Activated naive CD4-positive, alpha-beta T cell (primary cell): Measurements from ENCODE around the gene SMR3B.

Source experiments
- DNase-seq, 4 experiments: peaks; one replicate each; lab custom pipeline; 2025; lab: John Stamatoyannopoulos, UW

The SMR3B gene

GRCh38 chr4:70382691-70383181 lies at the start of gene SMR3B:
SMR3B (plus strand) TSS chr4:70383131; CDS start chr4:70384511, 1,380 bp downstream.
- no peak for DNase-seq

DNA sequence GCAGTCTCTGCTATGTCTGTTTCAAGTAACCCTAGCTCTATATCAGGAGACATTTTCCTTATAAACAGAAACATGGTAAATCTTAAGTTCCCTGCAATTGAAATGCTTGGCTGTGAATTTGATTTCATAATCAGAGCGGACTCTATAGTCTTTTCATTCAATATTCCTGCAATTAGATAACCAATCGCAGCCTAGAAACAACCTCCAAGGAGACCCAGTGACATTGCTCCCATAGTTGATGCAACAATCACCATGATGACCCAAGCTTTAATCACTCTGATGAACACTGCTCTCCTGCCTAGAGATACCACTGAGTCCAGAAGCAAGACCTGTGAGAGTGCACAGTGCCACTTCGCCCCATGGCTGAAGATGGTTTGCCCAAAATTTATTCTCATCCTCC lies 48.2 kb upstream of the SMR3B start, which contains the start of gene CABS1:
TSS of gene CABS1 (plus strand) at position 301 of the 400 bp plus-strand sequence. CDS start at position 360, 59 bp downstream.
- DNase-seq, result no peak

GRCh38 chr4:70336043-70336442 lies 46.9 kb upstream of the SMR3B start:
- DNase-seq, result no peak

DNA sequence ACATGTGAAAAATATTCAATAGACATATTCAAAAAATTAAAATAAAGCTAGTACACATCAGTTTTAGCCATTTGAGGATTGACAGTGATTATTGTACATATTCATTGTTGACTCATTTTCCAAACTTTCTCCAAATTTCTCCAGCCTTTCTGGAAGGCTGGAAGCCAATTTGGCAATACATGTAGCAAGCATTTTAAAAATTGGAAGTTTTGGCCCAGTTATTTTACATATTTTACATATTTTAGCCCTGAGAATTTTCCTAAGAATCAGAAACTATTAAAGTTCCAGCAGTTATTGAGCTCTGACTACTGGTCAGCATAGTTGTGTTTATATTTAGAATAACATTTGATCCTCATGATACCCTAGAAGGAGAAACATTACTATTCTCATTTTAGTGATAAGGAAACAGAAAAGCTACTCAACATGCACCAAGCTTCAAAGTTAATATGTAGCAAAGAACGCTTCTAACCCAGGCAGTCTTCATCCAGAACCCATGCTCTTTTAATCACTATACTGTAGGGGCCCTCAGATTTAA lies 45.0 kb upstream of the SMR3B start:
- DNase-seq, result no peak

- DNase-seq, result no peak
These were observed 26.7 kb upstream of the SMR3B start for GRCh38 chr4:70356185-70356584.

GRCh38 chr4:70359115-70359661 lies 23.7 kb upstream of the SMR3B start:
- no peak for DNase-seq

GRCh38 chr4:70360460-70360859 lies 22.5 kb upstream of the SMR3B start, which contains the start of gene SMR3A:
SMR3A (plus strand) TSS chr4:70360760; CDS start chr4:70362116, 1,356 bp downstream.
- DNase-seq, result no peak

DNA sequence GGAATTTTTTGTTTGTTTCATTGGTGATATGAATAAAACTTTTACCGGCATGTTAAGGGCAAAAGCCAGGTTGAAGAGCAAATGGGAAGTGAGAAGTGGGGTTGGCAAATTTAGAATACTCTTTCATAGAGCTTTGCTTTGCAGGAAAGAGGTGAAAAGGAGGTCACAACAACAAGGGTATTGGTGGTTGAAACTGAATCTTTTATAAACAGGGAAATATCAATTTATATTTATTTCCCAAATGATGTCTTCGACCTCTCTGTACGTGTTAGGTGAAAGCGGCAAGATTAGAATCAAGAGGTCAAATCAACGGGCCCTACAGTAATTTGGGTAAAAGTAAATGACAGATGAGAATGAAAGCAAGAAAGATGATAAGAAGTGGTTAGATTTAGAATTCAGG lies 18.9 kb upstream of the SMR3B start:
- no peak for DNase-seq

DNA sequence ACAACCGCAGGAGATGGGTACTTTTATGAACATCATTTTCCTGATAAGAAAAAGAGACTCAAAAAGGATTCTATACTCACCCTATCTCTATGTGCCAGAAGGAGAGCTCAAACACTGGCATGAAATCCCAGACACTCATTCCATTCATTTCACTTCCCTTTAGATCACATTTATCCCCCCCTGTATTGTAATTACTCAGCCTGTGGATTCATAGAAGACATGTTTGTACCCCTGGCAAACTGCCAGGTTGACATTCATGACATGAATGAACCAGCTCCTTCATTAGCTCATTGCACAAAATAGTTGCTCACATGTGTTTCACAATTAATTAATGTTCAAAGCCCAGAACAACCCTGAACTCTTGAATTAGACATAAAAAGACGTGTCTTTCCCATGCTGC lies 17.5 kb upstream of the SMR3B start:
- no peak for DNase-seq

DNA sequence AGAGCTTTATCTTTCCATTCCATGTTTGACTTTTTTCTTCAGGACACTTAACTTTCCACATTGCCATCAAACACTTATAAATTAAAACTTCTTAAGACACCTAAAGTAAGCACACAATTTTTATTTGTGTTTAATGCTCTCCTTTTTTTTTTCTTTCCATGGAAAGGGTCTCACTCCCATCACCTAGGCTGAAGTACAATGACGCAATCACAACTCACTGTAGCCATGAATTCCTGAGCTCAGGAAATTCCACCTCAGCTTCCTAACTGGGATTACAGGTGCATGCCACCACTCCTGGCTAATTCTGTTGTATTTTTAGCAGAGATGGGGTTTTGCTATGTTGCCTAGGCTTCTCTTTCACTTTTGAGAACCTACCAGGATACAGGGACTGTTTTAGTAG lies 15.1 kb upstream of the SMR3B start:
- no peak for DNase-seq

- DNase-seq, result no peak
These were observed 10.9 kb upstream of the SMR3B start for GRCh38 chr4:70371987-70372386.

- DNase-seq, result no peak
These were observed 10.2 kb upstream of the SMR3B start for GRCh38 chr4:70372760-70373159.

DNA sequence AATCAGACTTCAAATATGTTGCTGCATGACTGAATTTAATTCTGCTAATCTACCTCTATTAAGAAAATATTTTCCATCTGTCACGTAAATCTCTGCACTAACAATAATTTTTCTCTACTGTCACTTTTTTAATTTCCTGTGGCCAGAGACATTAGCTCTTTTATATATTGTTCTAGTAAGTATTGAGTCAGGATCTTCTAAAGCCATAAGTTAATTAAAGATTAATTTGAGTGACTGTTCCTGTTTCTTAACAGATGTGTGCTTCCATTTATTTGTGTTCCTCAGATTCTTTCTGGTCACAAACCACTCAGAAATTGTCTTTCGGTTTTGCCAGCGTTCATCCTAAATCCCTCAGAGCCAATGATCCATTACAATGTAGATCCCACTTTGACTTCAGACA lies 2.4 kb upstream of the SMR3B start:
- DNase-seq, result no peak

- DNase-seq, result no peak
These were observed 9.3 kb downstream of the SMR3B start for GRCh38 chr4:70392057-70392776.

DNA sequence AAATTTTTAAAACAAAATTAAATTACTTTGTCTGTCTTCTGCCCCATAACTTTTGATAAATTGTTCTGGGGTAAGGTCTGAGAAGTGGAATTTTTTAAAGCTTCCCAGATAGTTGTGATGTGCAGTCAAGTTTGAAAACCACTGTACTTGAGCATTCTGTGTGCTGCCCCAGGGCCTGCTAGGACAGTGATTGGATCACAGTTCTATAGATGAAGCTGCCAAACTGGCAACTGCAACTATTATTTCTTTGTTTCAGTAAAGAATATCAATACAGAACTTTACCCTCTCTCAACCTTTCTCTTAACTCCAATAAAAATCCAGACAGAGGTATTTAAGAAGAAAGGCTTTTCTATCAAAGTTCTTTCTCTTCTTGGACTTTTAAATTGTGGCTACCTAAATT lies 14.6 kb downstream of the SMR3B start, which contains the start of gene OPRPN:
TSS of gene OPRPN (plus strand) at position 361 of the 400 bp plus-strand sequence. CDS start 1,346 bp downstream, outside the sequence.
- DNase-seq, result no peak

DNA sequence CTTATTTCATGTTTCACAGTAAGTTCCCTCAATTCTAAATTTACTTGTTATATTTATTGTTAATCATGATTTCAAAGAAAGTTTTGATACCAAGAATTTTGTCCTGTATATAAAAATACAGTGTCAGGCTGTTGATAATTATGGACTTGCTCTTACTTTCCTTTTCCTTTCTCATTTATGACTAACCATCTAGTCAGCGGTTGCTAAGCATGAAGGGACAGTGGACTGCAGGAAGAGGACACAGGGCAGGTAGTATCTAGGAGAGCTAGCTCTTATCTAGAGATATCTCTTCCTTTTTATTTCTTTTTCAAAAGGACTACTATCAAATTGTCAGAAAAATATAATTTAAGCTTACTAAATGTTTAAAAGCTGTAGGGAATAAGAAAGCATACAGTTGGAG lies 16.4 kb downstream of the SMR3B start:
- no peak for DNase-seq

DNA sequence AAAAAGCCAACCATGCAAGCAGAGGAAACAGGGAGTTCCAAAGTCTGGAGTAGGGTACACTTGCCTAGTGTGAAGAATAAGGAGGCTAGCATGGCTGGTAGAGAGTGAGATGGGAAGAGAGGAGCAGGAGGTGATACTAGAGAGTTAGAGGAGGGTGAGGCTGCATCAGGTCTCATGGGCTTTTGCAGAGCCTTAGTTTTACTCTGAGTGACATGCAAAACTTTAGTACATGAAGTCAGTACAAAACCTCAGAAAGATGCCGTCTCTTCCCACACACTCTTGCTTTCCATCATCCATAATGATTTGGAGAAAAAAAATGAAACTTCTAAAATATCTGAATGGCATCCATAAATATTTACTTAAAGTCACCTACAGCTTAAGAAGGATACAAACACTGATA lies 19.8 kb downstream of the SMR3B start:
- no peak for DNase-seq

DNA sequence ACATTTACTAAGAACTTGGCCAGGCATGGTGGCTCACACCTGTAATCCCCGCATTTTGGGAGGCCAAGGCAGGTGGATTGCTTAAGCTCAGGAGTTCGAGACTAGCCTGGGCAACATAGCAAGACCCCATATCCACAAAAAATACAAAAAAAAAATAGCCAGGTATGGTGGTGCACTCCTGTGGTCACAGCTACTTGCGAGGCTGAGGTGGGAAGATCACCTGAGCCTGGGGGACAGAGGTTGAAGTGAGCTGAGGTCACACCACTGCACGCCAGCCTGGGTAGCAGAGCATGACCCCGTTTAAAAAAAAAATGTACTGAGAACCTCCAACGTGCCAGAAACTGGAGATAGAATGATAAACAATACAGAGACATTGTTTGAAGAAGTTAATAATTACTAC lies 22.8 kb downstream of the SMR3B start:
- no peak for DNase-seq

DNA sequence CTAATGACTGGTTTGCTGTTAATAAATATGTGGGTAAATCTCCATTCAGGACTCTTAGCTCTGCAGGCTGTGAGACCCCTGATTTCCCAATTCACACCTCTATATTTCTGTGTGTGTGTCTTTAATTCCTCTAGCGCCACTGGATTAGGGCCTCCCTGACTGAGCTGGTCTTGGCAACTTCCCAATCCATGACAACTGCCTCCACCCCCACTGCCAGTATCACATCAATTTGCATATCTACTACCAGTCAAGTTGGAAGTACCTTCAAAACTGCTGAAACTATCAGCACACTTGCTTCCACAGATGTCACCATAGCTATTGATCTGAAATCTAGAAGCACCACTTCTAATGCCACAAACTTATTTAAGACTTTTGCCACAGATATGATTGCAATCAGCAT lies 42.4 kb downstream of the SMR3B start:
- no peak for DNase-seq

- no peak for DNase-seq
These were observed 43.9 kb downstream of the SMR3B start for GRCh38 chr4:70426789-70427188.

DNA sequence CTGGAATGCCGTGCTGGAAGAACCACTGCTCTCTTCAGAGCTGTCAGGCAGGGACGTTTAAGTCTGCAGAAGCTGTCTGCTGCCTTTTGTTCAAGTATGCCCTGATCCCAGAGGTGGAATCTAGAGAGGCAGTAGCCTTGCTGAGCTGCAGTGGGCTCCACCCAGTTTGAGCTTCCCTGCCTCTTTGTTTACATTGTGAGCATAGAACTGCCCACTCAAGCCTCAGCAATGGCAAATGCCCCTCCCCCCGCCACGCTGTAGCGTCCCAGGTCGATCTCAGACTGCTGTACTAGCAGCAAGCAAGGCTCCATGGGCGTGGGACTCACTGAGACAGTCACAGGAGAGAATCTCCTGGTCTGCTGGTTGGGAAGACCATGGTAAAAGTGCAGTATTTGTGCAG lies 54.3 kb downstream of the SMR3B start:
- no peak for DNase-seq
